Kidney epithelial cell (primary cell): ENCODE measurements around the gene MBLAC1. TPM values are rescaled to one million over a fixed set of nuclear protein-coding genes. Genes with fewer than 3 reads are reported as not detected.
A peak's percentile ranks its signal among the peaks of the same experiment; 100 is the strongest.

Experiments used
- DNase-seq: peaks from one replicate; pipeline ENCODE4 v3.0.0-alpha.2; 2010; ENCODE audit warnings: low read depth
- H3K27me3 ChIP-seq: 2 replicates; pipeline ENCODE4 v1.6.0; 2011; ENCODE audit warnings: low read length; ENCODE audit not compliant: control insufficient read depth, insufficient read depth
- H3K36me3 ChIP-seq: 2 replicates; pipeline ENCODE4 v1.5.1; 2011; ENCODE audit warnings: low read length; ENCODE audit not compliant: control insufficient read depth, insufficient read depth
- H3K4me3 ChIP-seq: 2 replicates; pipeline ENCODE4 v1.5.1; 2011; ENCODE audit warnings: low read depth, mild to moderate bottlenecking, control low read depth, low read length
- total RNA-seq: library from RNA; depleted of rRNA; stranded (reverse); fragments of >200 nt; gene quantifications from 2 replicates; pipeline ENCODE4 v1.2.3, GENCODE V29; 2015
- TF ChIP-seq, protein P1 (sequence below): IDR thresholded peaks from 2 replicates; pipeline ENCODE4 v1.5.1; 2011; ENCODE audit warnings: mild to moderate bottlenecking, moderate library complexity, low read length, control low read depth, inconsistent platforms; ENCODE audit not compliant: insufficient read depth, poor library complexity, severe bottlenecking

Gene MBLAC1
- total RNA-seq, 1 donor from 2014 or later: 2.3 TPM

DNA sequence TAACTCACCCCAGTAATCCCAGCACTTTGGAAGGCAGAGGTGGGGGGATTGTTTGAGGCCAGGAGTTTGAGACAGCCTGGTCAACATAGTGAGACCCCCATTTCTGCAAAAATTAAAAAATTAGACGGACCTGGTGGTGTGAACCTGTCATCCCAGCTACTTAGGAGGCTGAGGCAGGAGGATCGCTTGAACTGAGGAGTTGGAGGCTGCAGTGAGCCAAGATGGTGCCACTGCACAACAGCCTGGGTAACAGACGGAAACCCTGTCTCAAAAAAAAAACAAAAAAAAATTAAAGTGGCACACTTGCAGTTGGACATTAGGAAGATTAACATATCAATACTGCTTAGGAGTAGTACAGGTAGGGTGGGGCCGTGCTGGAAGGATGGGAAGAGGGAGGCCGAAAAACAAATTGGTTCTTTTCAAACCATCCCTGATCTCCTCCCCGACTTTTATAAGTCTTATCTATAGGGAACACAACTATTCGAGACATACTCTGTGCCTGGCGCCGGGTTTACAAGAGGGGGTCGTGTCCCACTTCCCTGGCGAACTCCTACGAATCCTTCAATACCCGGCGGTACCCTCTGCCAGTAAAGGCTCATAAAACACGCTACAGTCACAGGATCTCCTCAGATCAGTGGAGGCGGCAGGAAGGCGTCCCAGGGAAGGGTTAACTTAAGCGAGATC is 8.2 kb upstream of the MBLAC1 start:
- Histone ChIP-seq H3K27me3 (no peaks in the 10 kb centered on the region), H3K36me3 (no peaks in the 10 kb centered on the region), H3K4me3 (peak overlapping the region; percentile 68)
- no peak for DNase-seq
- TF ChIP-seq, protein P1, sequence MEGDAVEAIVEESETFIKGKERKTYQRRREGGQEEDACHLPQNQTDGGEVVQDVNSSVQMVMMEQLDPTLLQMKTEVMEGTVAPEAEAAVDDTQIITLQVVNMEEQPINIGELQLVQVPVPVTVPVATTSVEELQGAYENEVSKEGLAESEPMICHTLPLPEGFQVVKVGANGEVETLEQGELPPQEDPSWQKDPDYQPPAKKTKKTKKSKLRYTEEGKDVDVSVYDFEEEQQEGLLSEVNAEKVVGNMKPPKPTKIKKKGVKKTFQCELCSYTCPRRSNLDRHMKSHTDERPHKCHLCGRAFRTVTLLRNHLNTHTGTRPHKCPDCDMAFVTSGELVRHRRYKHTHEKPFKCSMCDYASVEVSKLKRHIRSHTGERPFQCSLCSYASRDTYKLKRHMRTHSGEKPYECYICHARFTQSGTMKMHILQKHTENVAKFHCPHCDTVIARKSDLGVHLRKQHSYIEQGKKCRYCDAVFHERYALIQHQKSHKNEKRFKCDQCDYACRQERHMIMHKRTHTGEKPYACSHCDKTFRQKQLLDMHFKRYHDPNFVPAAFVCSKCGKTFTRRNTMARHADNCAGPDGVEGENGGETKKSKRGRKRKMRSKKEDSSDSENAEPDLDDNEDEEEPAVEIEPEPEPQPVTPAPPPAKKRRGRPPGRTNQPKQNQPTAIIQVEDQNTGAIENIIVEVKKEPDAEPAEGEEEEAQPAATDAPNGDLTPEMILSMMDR: no peak

DNA sequence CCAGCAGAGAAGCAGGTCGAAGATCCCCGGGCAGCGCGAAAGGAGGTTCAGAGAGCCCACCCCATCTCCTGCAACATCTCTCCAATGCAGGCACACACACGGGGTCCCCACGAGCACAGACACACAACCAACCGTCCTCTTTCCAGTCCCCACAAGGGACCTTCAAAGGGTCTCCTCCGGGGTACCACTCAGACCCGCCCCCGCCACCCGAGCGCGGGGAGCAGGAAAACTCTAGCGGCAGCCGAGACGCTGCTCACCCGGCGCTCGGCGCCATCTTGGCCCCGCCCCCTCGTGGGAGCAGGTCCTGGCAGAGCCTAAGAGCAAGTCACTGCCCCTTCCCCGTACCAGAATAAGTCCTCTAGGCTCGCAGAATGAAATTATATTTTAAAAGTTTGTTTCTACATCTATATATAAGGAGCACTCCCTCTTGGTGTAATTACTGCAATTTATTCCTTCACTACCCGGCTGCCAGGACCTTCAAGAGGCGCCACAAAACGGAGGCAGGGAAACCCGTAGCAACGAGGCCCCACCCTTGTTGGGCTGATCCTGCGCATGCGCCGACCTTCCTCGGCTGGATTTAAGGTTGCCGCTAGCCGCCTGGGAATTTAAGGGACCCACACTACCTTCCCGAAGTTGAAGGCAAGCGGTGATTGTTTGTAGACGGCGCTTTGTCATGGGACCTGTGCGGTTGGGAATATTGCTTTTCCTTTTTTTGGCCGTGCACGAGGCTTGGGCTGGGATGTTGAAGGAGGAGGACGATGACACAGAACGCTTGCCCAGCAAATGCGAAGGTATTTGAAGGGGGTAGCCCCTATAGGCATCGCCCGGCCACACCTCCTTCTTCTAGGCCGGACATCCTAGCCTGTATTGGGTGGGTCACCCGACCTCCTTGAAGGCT is 7.4 kb upstream of the MBLAC1 start, which contains the start of the genes CNPY4 and TAF6:
CNPY4 (plus strand) TSS at position 563 of the 898 bp plus-strand sequence; CDS start at position 674, 111 bp downstream.
TAF6 (minus strand) TSS at position 287 of the 898 bp plus-strand sequence. CDS start 5,149 bp downstream, outside the sequence.
- no peaks in the 10 kb centered on the region for H3K36me3 ChIP-seq
- no peaks in the 10 kb centered on the region for H3K27me3 ChIP-seq
- DNase-seq: peak; percentile 74
- TF ChIP-seq, protein P1: no peak
- H3K4me3 ChIP-seq: peak within 1 kb of the TSS; percentile 68

DNA sequence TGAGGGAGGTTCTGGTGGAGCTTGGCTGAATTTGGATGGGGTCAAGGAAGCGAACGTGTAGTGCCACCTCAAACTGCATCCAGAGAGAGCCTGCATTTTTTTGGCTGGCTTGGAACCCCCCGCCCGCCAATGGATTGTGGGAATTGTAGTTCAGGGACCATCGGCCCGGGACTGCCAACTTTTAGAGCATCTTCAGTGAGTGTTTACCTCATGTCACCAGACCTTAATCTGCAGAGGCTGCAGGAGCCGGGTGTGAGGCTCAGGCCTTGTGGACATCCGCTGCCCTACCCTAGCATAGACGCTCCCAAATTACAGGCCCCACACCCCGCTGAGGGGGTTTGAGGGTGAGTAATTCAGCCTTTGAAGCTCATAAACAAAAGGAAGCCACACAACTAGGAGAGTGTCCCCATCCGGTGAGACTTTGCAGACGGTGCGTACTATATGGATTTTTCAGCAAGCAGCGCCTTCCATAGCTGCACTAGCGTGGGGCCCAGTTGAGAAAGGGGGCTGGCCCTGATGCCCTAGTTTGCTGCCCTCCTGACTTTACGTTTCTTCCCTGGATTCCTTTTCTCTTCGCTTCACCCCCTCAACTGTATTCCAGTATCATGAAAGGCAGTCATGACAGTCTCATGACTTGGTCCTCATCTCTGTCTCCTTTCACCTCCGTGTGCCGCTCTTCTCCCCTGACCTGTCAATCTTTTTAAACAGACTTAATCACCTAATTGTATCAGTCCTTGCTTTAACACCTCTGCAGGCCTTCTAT is 6.6 kb upstream of the MBLAC1 start:
- Histone ChIP-seq H3K36me3 (no peaks in the 10 kb centered on the region), H3K4me3 (peak overlapping the region; percentile 63), H3K27me3 (no peaks in the 10 kb centered on the region)
- no peak for DNase-seq
- TF ChIP-seq, protein P1: no peak

DNA sequence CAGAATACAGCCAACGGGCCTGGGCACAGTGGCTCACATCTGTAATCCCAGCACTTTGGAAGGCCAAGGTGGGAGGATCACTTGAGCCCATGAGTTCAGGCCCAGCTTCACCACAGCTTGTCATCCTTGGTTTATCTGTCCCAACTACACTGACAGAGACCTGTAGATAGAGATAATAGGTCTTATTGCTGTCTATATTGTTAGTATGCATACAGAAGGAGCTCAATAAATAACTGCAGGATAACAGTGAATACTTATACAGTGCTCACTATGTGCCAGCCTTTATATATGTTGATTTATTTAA is 6.1 kb upstream of the MBLAC1 start:
- Histone ChIP-seq H3K4me3 (no peak overlapping the region), H3K27me3 (no peaks in the 10 kb centered on the region), H3K36me3 (no peaks in the 10 kb centered on the region)
- TF ChIP-seq, protein P1: no peak
- no peak for DNase-seq

DNA sequence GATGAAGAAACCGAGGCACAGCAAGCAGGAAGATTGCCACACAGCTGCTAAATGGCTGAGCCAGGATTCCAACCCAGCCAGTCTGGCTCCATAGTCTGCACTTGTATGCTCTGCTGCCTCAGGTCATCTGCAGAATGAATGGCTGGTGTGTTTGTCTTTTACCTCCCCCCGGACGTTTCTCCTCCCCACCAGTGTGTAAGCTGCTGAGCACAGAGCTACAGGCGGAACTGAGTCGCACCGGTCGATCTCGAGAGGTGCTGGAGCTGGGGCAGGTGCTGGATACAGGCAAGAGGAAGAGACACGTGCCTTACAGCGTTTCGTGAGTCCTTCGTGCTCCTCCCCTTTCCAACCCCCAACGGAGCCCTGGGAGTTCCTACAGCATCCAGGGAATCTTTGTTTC is 4.7 kb upstream of the MBLAC1 start:
- Histone ChIP-seq H3K36me3 (no peaks in the 10 kb centered on the region), H3K4me3 (no peak overlapping the region), H3K27me3 (no peaks in the 10 kb centered on the region)
- TF ChIP-seq, protein P1: no peak
- DNase-seq: no peak
